HEK293 (cell line): Measurements from ENCODE around the gene BPIFA2.

Source experiments
- CTCF ChIA-PET: fragments of 350-600 bp; formaldehyde crosslinking; extraction: SDS; loops from one replicate; lab custom pipeline; 2021; ENCODE audit warnings: antibody characterized with exemption; lab: Yijun Ruan, JAX
- POLR2A ChIA-PET: fragments of 300-600 bp; formaldehyde crosslinking; extraction: SDS; loops from one replicate; lab custom pipeline; 2020; ENCODE audit warnings: antibody characterized with exemption, inconsistent platforms; lab: Yijun Ruan, JAX
- H3K27ac ChIP-seq: fragments of 200-500 bp; sonication (Bioruptor generic); 2 replicates; pipeline ENCODE4 v1.5.1; 2014; ENCODE audit warnings: low read depth, low read length, control low read depth, inconsistent platforms; ENCODE audit errors: extremely low read depth
- H3K36me3 ChIP-seq, 2 experiments: fragments of 200-500 bp in 1 of 2; sonication (Bioruptor generic) in 1 of 2; 1 replicate in 1 of 2; 2 replicates in 1 of 2; pipeline ENCODE4 v1.5.1; 2014 to 2017; ENCODE audit warnings: inconsistent platforms in 2 of 2, low read length in 2 of 2; ENCODE audit not compliant: control insufficient read depth in 2 of 2, insufficient read depth in 1 of 2
- H3K4me1 ChIP-seq: fragments of 200-500 bp; sonication (Bioruptor generic); 2 replicates; pipeline ENCODE4 v1.5.1; 2014; ENCODE audit warnings: mild to moderate bottlenecking, low read length, inconsistent platforms; ENCODE audit not compliant: control insufficient read depth, insufficient read depth
- H3K4me3 ChIP-seq: 2 replicates; pipeline ENCODE4 v1.5.1; 2011; ENCODE audit warnings: low read depth, mild to moderate bottlenecking, control low read depth, low read length, moderate library complexity
- H3K9me3 ChIP-seq: fragments of 200-500 bp; sonication (Bioruptor generic); 2 replicates; pipeline ENCODE4 v1.5.1; 2014; ENCODE audit warnings: low read depth, low read length, inconsistent platforms; ENCODE audit not compliant: control insufficient read depth, insufficient read depth
- BCL11B ChIP-seq: fragments of 450-650 bp; formaldehyde crosslinking; IDR thresholded peaks from 2 replicates; pipeline ENCODE4 v1.5.1; 2016; ENCODE audit warnings: low read depth, missing biosample characterization, missing genetic modification characterization
- ELK4 ChIP-seq: IDR thresholded peaks from 2 replicates; pipeline ENCODE4 v1.6.1; 2011; ENCODE audit warnings: mild to moderate bottlenecking, low read depth, low read length, borderline replicate concordance
- GLIS1 ChIP-seq: fragments of 450-650 bp; formaldehyde crosslinking; IDR thresholded peaks from 2 replicates; pipeline ENCODE4 v1.5.1; 2016; ENCODE audit warnings: missing biosample characterization, missing genetic modification characterization
- KLF17 ChIP-seq: fragments of 450-650 bp; formaldehyde crosslinking; IDR thresholded peaks from 2 replicates; pipeline ENCODE4 v1.5.1; 2016; ENCODE audit warnings: missing biosample characterization, missing genetic modification characterization
- MYNN ChIP-seq: fragments of 450-650 bp; formaldehyde crosslinking; IDR thresholded peaks from 2 replicates; pipeline ENCODE4 v1.5.1; 2016; ENCODE audit warnings: missing biosample characterization, missing genetic modification characterization, borderline replicate concordance
- PRDM6 ChIP-seq: fragments of 450-650 bp; formaldehyde crosslinking; IDR thresholded peaks from 2 replicates; pipeline ENCODE4 v1.5.1; 2017; ENCODE audit warnings: missing biosample characterization, missing genetic modification characterization
- RBAK ChIP-seq: fragments of 450-650 bp; formaldehyde crosslinking; IDR thresholded peaks from 2 replicates; pipeline ENCODE4 v1.5.1; 2016; ENCODE audit warnings: missing biosample characterization, missing genetic modification characterization
- ZBTB7A ChIP-seq: fragments of 450-650 bp; formaldehyde crosslinking; IDR thresholded peaks from 2 replicates; pipeline ENCODE4 v1.5.1; 2016; ENCODE audit warnings: low read depth, missing biosample characterization, missing genetic modification characterization
- ZNF132 ChIP-seq: fragments of 450-650 bp; formaldehyde crosslinking; IDR thresholded peaks from 2 replicates; pipeline ENCODE4 v1.5.1; 2017; ENCODE audit warnings: missing biosample characterization, missing genetic modification characterization, borderline replicate concordance
- ZNF223 ChIP-seq: fragments of 450-650 bp; formaldehyde crosslinking; IDR thresholded peaks from 2 replicates; pipeline ENCODE4 v1.5.1; 2016; ENCODE audit warnings: missing biosample characterization, missing genetic modification characterization
- ZNF266 ChIP-seq: fragments of 450-650 bp; formaldehyde crosslinking; IDR thresholded peaks from 2 replicates; pipeline ENCODE4 v1.5.1; 2016; ENCODE audit warnings: missing biosample characterization, missing genetic modification characterization, low read depth
- ZNF324 ChIP-seq: fragments of 450-650 bp; formaldehyde crosslinking; IDR thresholded peaks from 2 replicates; pipeline ENCODE4 v1.5.1; 2016; ENCODE audit warnings: missing biosample characterization, missing genetic modification characterization
- ZNF449 ChIP-seq: fragments of 450-650 bp; formaldehyde crosslinking; IDR thresholded peaks from 2 replicates; pipeline ENCODE4 v1.5.1; 2017; ENCODE audit warnings: missing biosample characterization, mild to moderate bottlenecking, missing genetic modification characterization, moderate library complexity
- ZNF473 ChIP-seq: fragments of 450-650 bp; formaldehyde crosslinking; IDR thresholded peaks from 2 replicates; pipeline ENCODE4 v1.5.1; 2017; ENCODE audit warnings: missing biosample characterization, missing genetic modification characterization
- ZNF514 ChIP-seq: fragments of 450-650 bp; formaldehyde crosslinking; IDR thresholded peaks from 2 replicates; pipeline ENCODE4 v1.5.1; 2016; ENCODE audit warnings: missing biosample characterization, missing genetic modification characterization
- ZNF610 ChIP-seq: fragments of 450-650 bp; formaldehyde crosslinking; IDR thresholded peaks from 2 replicates; pipeline ENCODE4 v1.5.1; 2016; ENCODE audit warnings: missing biosample characterization, missing genetic modification characterization, borderline replicate concordance
- ZNF707 ChIP-seq: fragments of 450-650 bp; formaldehyde crosslinking; IDR thresholded peaks from 2 replicates; pipeline ENCODE4 v1.5.1; 2016; ENCODE audit warnings: missing biosample characterization, missing genetic modification characterization
- ZNF785 ChIP-seq: fragments of 450-650 bp; formaldehyde crosslinking; IDR thresholded peaks from 2 replicates; pipeline ENCODE4 v1.5.1; 2016; ENCODE audit warnings: missing biosample characterization, missing genetic modification characterization
- ZNF791 ChIP-seq: fragments of 450-650 bp; formaldehyde crosslinking; IDR thresholded peaks from 2 replicates; pipeline ENCODE4 v1.5.1; 2016; ENCODE audit warnings: missing biosample characterization, missing genetic modification characterization
- ZSCAN23 ChIP-seq: fragments of 450-650 bp; formaldehyde crosslinking; IDR thresholded peaks from 2 replicates; pipeline ENCODE4 v1.5.1; 2016; ENCODE audit warnings: missing biosample characterization, missing genetic modification characterization

The BPIFA2 gene

GRCh38 chr20:33145521-33145920 lies 22.4 kb upstream of the BPIFA2 start:
- CTCF ChIA-PET, result interaction anchor here (0.7 to 0.9 kb wide), 2 partner anchors 23 to 24 kb away, joined by 3 read pairs; no protein-coding TSS in a partner anchor

GRCh38 chr20:33147299-33147698 lies 20.7 kb upstream of the BPIFA2 start:
- H3K9me3 ChIP-seq, result no peaks in the 10 kb centered on the region
- CTCF ChIA-PET, result no interaction called here
- H3K27ac ChIP-seq, result no peak overlapping the region
- no peak for TF ChIP-seq ZNF610 (tag by site-specific recombination)
- POLR2A ChIA-PET, result no interaction called here
- no peak overlapping the region for H3K4me3 ChIP-seq
- no peaks in the 10 kb centered on the region for H3K4me1 ChIP-seq
- no peaks in the 10 kb centered on the region for H3K36me3 ChIP-seq

More at GRCh38 chr20:33145521-33145920, 22.4 kb upstream of the BPIFA2 start:
- Histone ChIP-seq H3K4me3 (no peak overlapping the region), H3K27ac (no peak overlapping the region), H3K9me3 (no peaks in the 10 kb centered on the region), H3K4me1 (no peaks in the 10 kb centered on the region), H3K36me3 (no peaks in the 10 kb centered on the region)
- no peak for TF ChIP-seq RBAK (tag by site-specific recombination)
- no peak for TF ChIP-seq MYNN
- no peak for TF ChIP-seq GLIS1 (tag by site-specific recombination)
- no peak for TF ChIP-seq ZNF449 (tag by site-specific recombination)
- TF ChIP-seq ELK4, result no peak
- no peak for TF ChIP-seq ZNF223 (tag by site-specific recombination)
- TF ChIP-seq ZNF785 (tag by site-specific recombination), result no peak
- no peak for TF ChIP-seq ZNF473 (tag by site-specific recombination)
- TF ChIP-seq KLF17, result no peak
- TF ChIP-seq ZNF707, result no peak
- TF ChIP-seq PRDM6 (tag by site-specific recombination), result no peak
- no peak for TF ChIP-seq ZBTB7A (tag by site-specific recombination)
- TF ChIP-seq ZNF514 (tag by site-specific recombination), result no peak
- TF ChIP-seq ZNF266, result no peak
- no peak for TF ChIP-seq ZNF324 (tag by site-specific recombination)
- no peak for TF ChIP-seq ZNF132
- POLR2A ChIA-PET, result no interaction called here

- Histone ChIP-seq H3K9me3 (no peaks in the 10 kb centered on the region), H3K4me3 (no peak overlapping the region), H3K36me3 (no peaks in the 10 kb centered on the region), H3K27ac (no peak overlapping the region), H3K4me1 (no peaks in the 10 kb centered on the region)
- POLR2A ChIA-PET, result no interaction called here
- TF ChIP-seq ZNF707 (no peak), ZNF791 (tag by site-specific recombination) (no peak), ZSCAN23 (tag by site-specific recombination) (no peak), BCL11B (tag by site-specific recombination) (no peak), ZNF610 (tag by site-specific recombination) (no peak)
- CTCF ChIA-PET, result no interaction called here
Observed at GRCh38 chr20:33148040-33148439, 19.9 kb upstream of the BPIFA2 start.
